ENCODE results near the gene WIPF2. TPM values are rescaled to one million over a fixed set of nuclear protein-coding genes. Genes with fewer than 3 reads are reported as not detected.

Gene WIPF2
- total RNA-seq, 2 experiments from 2014 or later: 17.3 to 21.3 TPM

DNA sequence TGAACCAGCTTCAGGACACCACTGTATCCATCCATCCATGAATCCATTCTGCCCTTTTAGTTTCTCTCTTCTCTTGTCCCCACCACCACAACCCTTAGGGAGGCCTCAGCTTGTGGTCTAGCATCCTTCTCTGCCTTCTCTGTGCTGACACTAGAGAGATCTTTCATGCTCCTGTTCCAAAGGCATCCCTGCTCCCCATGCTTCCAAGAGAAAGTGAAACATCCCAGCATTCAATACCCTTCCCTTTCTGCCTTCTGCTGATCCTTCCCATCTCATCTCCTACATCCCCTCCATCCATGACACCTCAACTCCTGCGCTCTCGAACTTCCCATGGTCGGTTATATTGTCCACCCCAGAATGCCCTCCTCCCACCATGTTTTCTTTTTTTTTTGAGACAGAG is 31.9 kb upstream of the WIPF2 start:
- ChIA-PET POLR2A (no interaction called here), CTCF (no interaction called here)
- Histone ChIP-seq H3K4me3 (ENCODE audit: low read length) (no peak overlapping the region), H3K27me3 (ENCODE audit: control insufficient read depth in 1 of 2, insufficient read depth in 2 of 2, low read length in 2 of 2) (no peaks in the 10 kb centered on the region), H3K4me1 (ENCODE audit: insufficient read depth, low read length) (peaks cover 14% of the 10 kb centered on the region), H3K36me3 (ENCODE audit: insufficient read depth, low read length) (no peaks in the 10 kb centered on the region), H3K9me3 (ENCODE audit: control insufficient read depth in 1 of 2, insufficient read depth in 1 of 2, low read length in 2 of 2) (no peaks in the 10 kb centered on the region), H3K27ac (ENCODE audit: low read depth in 1 of 2, low read length in 2 of 2) (no peak overlapping the region)
- intact Hi-C loops (cut with DNase I, micrococcal nuclease): no loop called here
- H3K4me1 Mint-ChIP-seq (ENCODE audit: low read depth): peaks cover 5% of the 10 kb centered on the region
- no peak overlapping the region for H3K4me3 Mint-ChIP-seq
- DNase-seq (no peak), ATAC-seq (ENCODE audit: poor library complexity) (no peak)
- H3K27ac Mint-ChIP-seq: no peak overlapping the region
- no peaks in the 10 kb centered on the region for H3K36me3 Mint-ChIP-seq (ENCODE audit: low read depth)
- H3K27me3 Mint-ChIP-seq: no peaks in the 10 kb centered on the region
- H3K9me3 Mint-ChIP-seq: no peaks in the 10 kb centered on the region
- TF ChIP-seq, protein P1, sequence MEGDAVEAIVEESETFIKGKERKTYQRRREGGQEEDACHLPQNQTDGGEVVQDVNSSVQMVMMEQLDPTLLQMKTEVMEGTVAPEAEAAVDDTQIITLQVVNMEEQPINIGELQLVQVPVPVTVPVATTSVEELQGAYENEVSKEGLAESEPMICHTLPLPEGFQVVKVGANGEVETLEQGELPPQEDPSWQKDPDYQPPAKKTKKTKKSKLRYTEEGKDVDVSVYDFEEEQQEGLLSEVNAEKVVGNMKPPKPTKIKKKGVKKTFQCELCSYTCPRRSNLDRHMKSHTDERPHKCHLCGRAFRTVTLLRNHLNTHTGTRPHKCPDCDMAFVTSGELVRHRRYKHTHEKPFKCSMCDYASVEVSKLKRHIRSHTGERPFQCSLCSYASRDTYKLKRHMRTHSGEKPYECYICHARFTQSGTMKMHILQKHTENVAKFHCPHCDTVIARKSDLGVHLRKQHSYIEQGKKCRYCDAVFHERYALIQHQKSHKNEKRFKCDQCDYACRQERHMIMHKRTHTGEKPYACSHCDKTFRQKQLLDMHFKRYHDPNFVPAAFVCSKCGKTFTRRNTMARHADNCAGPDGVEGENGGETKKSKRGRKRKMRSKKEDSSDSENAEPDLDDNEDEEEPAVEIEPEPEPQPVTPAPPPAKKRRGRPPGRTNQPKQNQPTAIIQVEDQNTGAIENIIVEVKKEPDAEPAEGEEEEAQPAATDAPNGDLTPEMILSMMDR (IDR thresholded peaks at IDR 0.05): no peak

DNA sequence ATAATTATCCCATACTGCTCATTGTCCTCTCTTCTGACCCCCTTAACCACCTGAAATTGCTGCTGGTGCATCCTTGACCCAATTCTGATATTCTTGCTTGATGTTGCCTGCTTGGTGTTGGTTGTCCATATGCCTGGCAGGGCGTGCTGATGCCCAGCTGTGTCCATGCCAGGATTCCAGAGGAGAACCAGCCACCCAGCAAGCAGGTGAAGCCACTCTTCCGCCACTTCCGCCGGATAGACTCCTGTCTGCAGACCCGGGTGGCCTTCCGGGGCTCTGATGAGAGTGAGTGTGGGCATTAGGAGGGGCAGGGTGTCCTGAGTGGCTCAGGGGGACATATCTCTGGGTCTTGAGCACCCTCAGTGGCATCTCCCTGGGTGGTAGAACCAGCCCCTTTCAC is 30.4 kb upstream of the WIPF2 start:
- DNase-seq (no peak), ATAC-seq (ENCODE audit: poor library complexity) (no peak)
- Mint-ChIP-seq H3K4me1 (ENCODE audit: low read depth) (peaks cover 5% of the 10 kb centered on the region), H3K4me3 (no peak overlapping the region), H3K9me3 (no peaks in the 10 kb centered on the region), H3K27me3 (no peaks in the 10 kb centered on the region), H3K36me3 (ENCODE audit: low read depth) (no peaks in the 10 kb centered on the region), H3K27ac (no peak overlapping the region)
- Histone ChIP-seq H3K36me3 (ENCODE audit: insufficient read depth, low read length) (no peaks in the 10 kb centered on the region), H3K27me3 (ENCODE audit: control insufficient read depth in 1 of 2, insufficient read depth in 2 of 2, low read length in 2 of 2) (no peaks in the 10 kb centered on the region), H3K4me1 (ENCODE audit: insufficient read depth, low read length) (peaks cover 14% of the 10 kb centered on the region), H3K4me3 (ENCODE audit: low read length) (no peak overlapping the region), H3K9me3 (ENCODE audit: control insufficient read depth in 1 of 2, insufficient read depth in 1 of 2, low read length in 2 of 2) (no peaks in the 10 kb centered on the region), H3K27ac (ENCODE audit: low read depth in 1 of 2, low read length in 2 of 2) (no peak overlapping the region)
- TF ChIP-seq, protein P1 (IDR thresholded peaks at IDR 0.05): no peak
- CTCF ChIA-PET: no interaction called here
- POLR2A ChIA-PET: no interaction called here
- intact Hi-C loops (cut with DNase I, micrococcal nuclease): no loop called here

DNA sequence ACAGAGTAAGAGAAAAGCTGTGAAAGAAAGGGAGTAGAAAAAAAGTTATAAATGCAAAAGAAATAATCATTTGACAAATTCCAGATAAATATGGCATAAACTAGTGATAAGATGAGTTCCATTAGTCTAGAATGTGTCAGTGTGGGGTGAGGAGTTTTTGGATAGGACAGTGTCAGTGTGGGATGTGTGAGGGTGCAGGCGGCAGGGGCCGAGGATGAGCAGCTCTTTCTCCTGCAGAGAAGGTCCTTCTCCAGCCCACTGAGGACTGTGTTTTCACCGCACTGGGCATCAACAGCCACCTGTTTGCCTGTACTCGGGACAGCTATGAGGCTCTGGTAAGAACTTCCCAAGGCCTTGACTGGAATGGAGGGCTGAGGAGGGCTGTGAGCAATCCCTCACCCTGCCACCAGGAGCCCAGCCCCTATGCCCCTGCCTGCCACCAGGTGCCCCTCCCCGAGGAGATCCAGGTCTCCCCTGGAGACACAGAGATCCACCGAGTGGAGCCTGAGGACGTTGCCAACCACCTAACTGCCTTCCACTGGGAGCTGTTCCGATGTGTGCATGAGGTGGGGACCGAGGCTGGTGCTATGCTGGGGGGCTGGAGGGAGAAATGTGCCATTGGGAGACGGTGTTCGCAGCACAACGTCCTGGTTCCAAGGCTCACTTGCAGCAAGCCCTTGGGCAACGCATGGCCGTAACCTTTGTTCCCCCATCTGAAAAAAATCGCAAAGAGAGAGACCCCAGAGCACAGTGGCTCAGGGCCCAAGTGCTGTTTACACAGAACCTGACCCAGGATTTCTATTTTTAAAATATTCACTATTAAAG is 28.7 kb upstream of the WIPF2 start:
- Mint-ChIP-seq H3K36me3 (ENCODE audit: low read depth) (no peaks in the 10 kb centered on the region), H3K27me3 (no peaks in the 10 kb centered on the region), H3K4me3 (peak overlapping the region; percentile 83), H3K4me1 (ENCODE audit: low read depth) (peaks cover 5% of the 10 kb centered on the region), H3K27ac (no peak overlapping the region), H3K9me3 (no peaks in the 10 kb centered on the region)
- ChIA-PET POLR2A (interaction anchor here (1.0 to 1.8 kb wide), 5 partner anchors 13 to 136 kb away, joined by 3 to 17 read pairs (median 4); partner anchors contain the start of genes MED24 and RAPGEFL1), CTCF (interaction anchor here (0.9 to 2.3 kb wide), 10 partner anchors 12 to 227 kb away, joined by 3 to 34 read pairs (median 8); partner anchors contain the start of genes THRA and WIPF2)
- peak; percentile 80 for ATAC-seq (ENCODE audit: poor library complexity)
- TF ChIP-seq, protein P1 (IDR thresholded peaks at IDR 0.05): peak; percentile 33
- intact Hi-C loops (cut with DNase I, micrococcal nuclease): loop anchor here (1.0 to 2.0 kb wide), 3 partner anchors 78 to 178 kb away; no protein-coding TSS in a partner anchor
- Histone ChIP-seq H3K36me3 (ENCODE audit: insufficient read depth, low read length) (no peaks in the 10 kb centered on the region), H3K4me1 (ENCODE audit: insufficient read depth, low read length) (peaks cover 14% of the 10 kb centered on the region), H3K9me3 (ENCODE audit: control insufficient read depth in 1 of 2, insufficient read depth in 1 of 2, low read length in 2 of 2) (no peaks in the 10 kb centered on the region), H3K27me3 (ENCODE audit: control insufficient read depth in 1 of 2, insufficient read depth in 2 of 2, low read length in 2 of 2) (no peaks in the 10 kb centered on the region), H3K4me3 (ENCODE audit: low read length) (peak overlapping the region; percentile 60), H3K27ac (ENCODE audit: low read depth in 1 of 2, low read length in 2 of 2) (no peak overlapping the region)
- peak in 12 of 14 experiments; percentile 14 to 61 (median 24) for DNase-seq
